DND-41 (cell line): ENCODE results near the gene LRP5.

ENCODE experiments used
- EZH2 ChIP-seq: IDR thresholded peaks from 3 replicates; pipeline ENCODE4 v1.6.1; 2012; ENCODE audit warnings: borderline replicate concordance, low read depth, mild to moderate bottlenecking, moderate library complexity, low read length, inconsistent platforms; ENCODE audit not compliant: severe bottlenecking
- TF ChIP-seq, protein P1 (sequence below): IDR thresholded peaks from 2 replicates; pipeline ENCODE4 v1.5.1; 2012; ENCODE audit warnings: borderline replicate concordance, low read length, moderate library complexity, mild to moderate bottlenecking; ENCODE audit not compliant: poor library complexity, severe bottlenecking; ENCODE audit errors: extremely low read depth

DNA sequence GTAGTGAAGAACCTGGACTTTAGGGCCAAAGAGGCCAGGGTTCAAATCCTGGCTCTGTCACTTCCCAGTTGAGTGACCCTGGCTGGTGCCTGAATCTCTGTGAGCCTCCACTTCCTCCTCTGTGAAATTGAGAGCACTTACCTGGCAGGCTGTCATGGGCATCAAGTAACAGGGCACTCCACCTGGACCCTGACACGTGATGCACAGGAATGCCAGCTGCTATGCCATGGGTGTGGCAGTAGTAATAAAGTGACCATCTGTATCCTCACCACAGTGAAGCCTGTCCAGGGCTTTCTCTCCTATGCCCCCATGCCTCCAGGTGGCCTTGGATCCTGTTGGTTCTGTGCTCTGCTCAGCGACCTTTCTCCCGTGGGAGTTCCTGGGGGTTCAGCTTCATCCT is 118.4 kb downstream of the LRP5 start:
- TF ChIP-seq, protein P1, sequence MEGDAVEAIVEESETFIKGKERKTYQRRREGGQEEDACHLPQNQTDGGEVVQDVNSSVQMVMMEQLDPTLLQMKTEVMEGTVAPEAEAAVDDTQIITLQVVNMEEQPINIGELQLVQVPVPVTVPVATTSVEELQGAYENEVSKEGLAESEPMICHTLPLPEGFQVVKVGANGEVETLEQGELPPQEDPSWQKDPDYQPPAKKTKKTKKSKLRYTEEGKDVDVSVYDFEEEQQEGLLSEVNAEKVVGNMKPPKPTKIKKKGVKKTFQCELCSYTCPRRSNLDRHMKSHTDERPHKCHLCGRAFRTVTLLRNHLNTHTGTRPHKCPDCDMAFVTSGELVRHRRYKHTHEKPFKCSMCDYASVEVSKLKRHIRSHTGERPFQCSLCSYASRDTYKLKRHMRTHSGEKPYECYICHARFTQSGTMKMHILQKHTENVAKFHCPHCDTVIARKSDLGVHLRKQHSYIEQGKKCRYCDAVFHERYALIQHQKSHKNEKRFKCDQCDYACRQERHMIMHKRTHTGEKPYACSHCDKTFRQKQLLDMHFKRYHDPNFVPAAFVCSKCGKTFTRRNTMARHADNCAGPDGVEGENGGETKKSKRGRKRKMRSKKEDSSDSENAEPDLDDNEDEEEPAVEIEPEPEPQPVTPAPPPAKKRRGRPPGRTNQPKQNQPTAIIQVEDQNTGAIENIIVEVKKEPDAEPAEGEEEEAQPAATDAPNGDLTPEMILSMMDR = no peak
- TF ChIP-seq EZH2 = no peak
